Endothelial cell of umbilical vein (primary cell): ENCODE data around the gene MCF2L. TPM values are rescaled to one million over a fixed set of nuclear protein-coding genes. Genes with fewer than 3 reads are reported as not detected.

Experiments used
- BruUV-seq: library from RNA; stranded (reverse); fragments of 400-500 nt; replicated peaks from 2 replicates; lab custom pipeline; 2021; lab: Mats Ljungman, UMichigan
- CTCF ChIA-PET: fragments of 300-600, 350-600 bp; sonication (Branson Sonifier 250); formaldehyde crosslinking; loops from one replicate; lab custom pipeline; 2021; ENCODE audit warnings: antibody characterized with exemption, inconsistent platforms; lab: Charles Lee
- POLR2A ChIA-PET: fragments of 300-600, 350-600 bp; sonication (Branson Sonifier 250); formaldehyde crosslinking; loops from one replicate; lab custom pipeline; 2021; ENCODE audit warnings: antibody characterized with exemption, inconsistent platforms; lab: Charles Lee
- DNase-seq: peaks from one replicate; pipeline ENCODE4 v3.0.0-alpha.2; 2011; ENCODE audit warnings: low read depth, low spot score
- FAIRE-seq: peaks from 2 replicates; lab custom pipeline; 2011; peaks lifted over from hg19 to GRCh38; lab: Jason Lieb, UNC
- H2AFZ ChIP-seq: 2 replicates; pipeline ENCODE4 v1.6.0; 2012; ENCODE audit warnings: low read depth, low read length, control low read depth, inconsistent platforms
- H3K27ac ChIP-seq: 2 replicates; pipeline ENCODE4 v1.5.1; 2011; ENCODE audit warnings: low read depth, mild to moderate bottlenecking, control low read depth, low read length, moderate library complexity; ENCODE audit not compliant: insufficient read depth
- H3K27me3 ChIP-seq, 2 experiments: 2 replicates each; pipeline versions ENCODE4 v1.6.0 to v1.6.1; 2011; ENCODE audit warnings: low read length in 2 of 2, mixed read lengths in 1 of 2; ENCODE audit not compliant: control insufficient read depth in 2 of 2, insufficient read depth in 2 of 2
- H3K36me3 ChIP-seq, 2 experiments: 2 replicates in 1 of 2; 3 replicates in 1 of 2; pipeline ENCODE4 v1.5.1; 2011; ENCODE audit warnings: low read length in 2 of 2, mild to moderate bottlenecking in 1 of 2, moderate library complexity in 1 of 2; ENCODE audit not compliant: control insufficient read depth in 2 of 2, insufficient read depth in 2 of 2; ENCODE audit errors: extremely low read depth in 1 of 2
- H3K4me1 ChIP-seq: 3 replicates; pipeline ENCODE4 v1.5.1; 2011; ENCODE audit warnings: mild to moderate bottlenecking, low read length; ENCODE audit not compliant: control insufficient read depth, insufficient read depth; ENCODE audit errors: extremely low read depth
- H3K4me2 ChIP-seq: 2 replicates; pipeline ENCODE4 v1.6.1; 2011; ENCODE audit warnings: low read length, control low read depth, mixed read lengths; ENCODE audit not compliant: insufficient read depth
- H3K4me3 ChIP-seq, 3 experiments: fragments of 200-600 bp in 1 of 3; sonication (generic), shearing (Covaris generic) in 1 of 3; replicated peaks in 1 of 3; 2 replicates each; pipeline ENCODE4 v1.5.1; 2011 to 2016; ENCODE audit warnings: control low read depth in 3 of 3, low read length in 3 of 3, mild to moderate bottlenecking in 2 of 3, inconsistent platforms in 1 of 3, low read depth in 1 of 3, moderate library complexity in 1 of 3; ENCODE audit not compliant: insufficient read depth in 1 of 3
- H3K79me2 ChIP-seq: 2 replicates; pipeline ENCODE4 v1.6.0; 2012; ENCODE audit warnings: low read length, inconsistent platforms; ENCODE audit not compliant: control insufficient read depth, insufficient read depth
- H3K9ac ChIP-seq: replicated peaks from 2 replicates; pipeline ENCODE3; 2011; ENCODE audit warnings: low read length, control low read depth; ENCODE audit not compliant: insufficient read depth; ENCODE audit errors: extremely low read depth
- H3K9me1 ChIP-seq: replicated peaks from 3 replicates; pipeline ENCODE4 v1.6.0; 2011; ENCODE audit warnings: mild to moderate bottlenecking, low read length; ENCODE audit not compliant: control insufficient read depth, insufficient read depth; ENCODE audit errors: extremely low read depth
- H3K9me3 ChIP-seq: replicated peaks from 2 replicates; pipeline ENCODE4 v1.5.1; 2012; ENCODE audit warnings: low read length, inconsistent platforms; ENCODE audit not compliant: control insufficient read depth, insufficient read depth
- H4K20me1 ChIP-seq: replicated peaks from 2 replicates; pipeline ENCODE3; 2011; ENCODE audit warnings: mild to moderate bottlenecking, low read length; ENCODE audit not compliant: control insufficient read depth, insufficient read depth; ENCODE audit errors: extremely low read depth
- CTCF ChIP-seq, 2 donors: IDR thresholded peaks; 1 replicate in 1 of 2; 2 replicates in 1 of 2; pipeline ENCODE4 v1.5.1; 2011; ENCODE audit warnings: low read length in 2 of 2, mild to moderate bottlenecking in 2 of 2, moderate library complexity in 2 of 2, control low read depth in 1 of 2, inconsistent platforms in 1 of 2, low read depth in 1 of 2; ENCODE audit not compliant: insufficient read depth in 1 of 2; ENCODE audit errors: extremely low read depth in 1 of 2
- EZH2 ChIP-seq: IDR thresholded peaks from 2 replicates; pipeline ENCODE4 v1.6.1; 2012; ENCODE audit warnings: borderline replicate concordance, low read depth, mild to moderate bottlenecking, moderate library complexity, low read length, inconsistent platforms; ENCODE audit not compliant: severe bottlenecking
- FOS ChIP-seq: IDR thresholded peaks from 2 replicates; pipeline ENCODE4 v1.6.1; 2011; ENCODE audit warnings: mild to moderate bottlenecking, low read length, moderate library complexity, borderline replicate concordance; ENCODE audit not compliant: insufficient read depth
- GATA2 ChIP-seq: IDR thresholded peaks from 2 replicates; pipeline ENCODE4 v1.7.0; 2011; ENCODE audit warnings: low read depth, mild to moderate bottlenecking, moderate library complexity, mixed read lengths, low read length; ENCODE audit not compliant: insufficient read length, insufficient read depth
- JUN ChIP-seq: IDR thresholded peaks from 2 replicates; pipeline ENCODE4 v1.6.1; 2011; ENCODE audit warnings: borderline replicate concordance, low read depth; ENCODE audit not compliant: insufficient read length, insufficient read depth
- MAX ChIP-seq: IDR thresholded peaks from 2 replicates; pipeline ENCODE4 v1.6.1; 2011; ENCODE audit not compliant: insufficient read depth, insufficient read length
- MYC ChIP-seq: IDR thresholded peaks from one replicate; pipeline ENCODE4 v1.6.1; 2011; ENCODE audit warnings: mild to moderate bottlenecking, low read depth, low read length
- POLR2A ChIP-seq: IDR thresholded peaks from 2 replicates; pipeline ENCODE4 v1.6.1; 2012; ENCODE audit warnings: low read depth, mild to moderate bottlenecking, control low read depth, low read length
- POLR2AphosphoS5 ChIP-seq: IDR thresholded peaks from 2 replicates; pipeline ENCODE4 v1.6.1; 2012; ENCODE audit warnings: low read depth, mild to moderate bottlenecking, control low read depth, low read length, moderate library complexity; ENCODE audit not compliant: insufficient read depth
- dilution Hi-C: fragments of 300-500 bp; cut with MboI; formaldehyde crosslinking; loops from one replicate; pipeline ENCODE4 v1.15.0; 2019; ENCODE audit warnings: low sequenced_read_pairs; ENCODE audit not compliant: extremely low pct_ligation_motif_present
- intact Hi-C: fragments of 100-400 bp; cut with micrococcal nuclease; formaldehyde crosslinking; loops from one replicate; pipeline ENCODE4 v1.10.0; 2022
- polyA plus RNA-seq, 4 experiments: library from polyadenylated mRNA; depleted of rRNA in 3 of 4; stranded (reverse) in 3 of 4; unstranded in 1 of 4; fragments of >200 nt; gene quantifications; 2 replicates each; pipeline versions ENCODE4 v1.2.1 to v1.2.3, GENCODE V29; 2011 to 2012; ENCODE audit warnings: missing spikeins in 1 of 4
- total RNA-seq: library from RNA; stranded (reverse); gene quantifications from 2 replicates; pipeline ENCODE4 v1.2.3, GENCODE V29; 2021

The MCF2L gene
- total and polyA plus RNA-seq, 2 donors (not counting 3 experiments of a cell fraction or from before 2014, with no cell fraction given), result 0.33 to 0.58 TPM

DNA sequence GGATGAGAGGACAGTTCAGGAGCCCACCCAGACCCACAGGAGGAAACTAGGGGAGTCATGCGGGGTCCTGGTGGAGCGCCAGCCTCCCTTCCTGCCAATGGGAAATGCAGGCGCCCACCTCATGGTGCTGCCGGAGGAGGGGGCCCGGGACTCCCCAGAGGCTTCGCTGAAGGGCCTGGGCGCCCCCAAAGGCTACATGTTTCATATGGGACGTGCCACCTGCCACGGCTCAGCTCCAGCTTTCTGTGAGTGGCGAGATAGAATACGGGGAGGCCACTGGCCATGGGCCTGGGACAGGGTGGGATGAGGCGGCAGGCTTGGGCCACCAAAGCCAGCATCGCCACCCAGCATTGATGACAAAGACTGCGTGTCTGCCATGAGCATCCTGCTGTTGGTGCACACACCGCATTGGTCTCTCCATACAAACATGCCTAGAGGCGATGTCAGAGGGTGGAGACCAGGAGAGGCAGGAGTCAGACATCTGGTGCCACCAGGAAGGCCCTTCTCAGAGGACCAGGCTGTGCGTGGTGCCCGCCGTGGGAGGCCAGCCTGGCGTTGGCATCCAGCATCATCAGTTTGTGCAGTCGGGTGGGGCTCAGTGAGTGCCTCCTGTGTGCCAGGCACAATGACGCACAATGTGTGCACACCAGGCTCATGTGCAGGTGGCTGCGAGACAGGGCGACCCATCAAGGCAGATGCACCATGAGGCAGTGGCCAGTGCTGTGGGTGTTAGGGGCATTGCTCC is 152.3 kb downstream of the MCF2L start:
- no peak overlapping the region for H2AFZ ChIP-seq
- H3K4me1 ChIP-seq, result no peaks in the 10 kb centered on the region
- no peaks in the 10 kb centered on the region for H3K9me3 ChIP-seq
- no peaks in the 10 kb centered on the region for H4K20me1 ChIP-seq
- no peak overlapping the region for H3K27ac ChIP-seq
- CTCF ChIA-PET, result no interaction called here
- no peak overlapping the region for H3K4me3 ChIP-seq
- TF ChIP-seq FOS (no peak), MAX (no peak), CTCF (IDR thresholded peaks at IDR 0.05; ENCODE audit: extremely low read depth in 1 of 2, insufficient read depth in 1 of 2, low read depth in 1 of 2, low read length in 2 of 2) (no peak), JUN (no peak), GATA2 (no peak), MYC (no peak), EZH2 (no peak), POLR2AphosphoS5 (no peak), POLR2A (no peak)
- POLR2A ChIA-PET, result no interaction called here
- intact Hi-C loops, result no loop called here
- no peak overlapping the region for H3K4me2 ChIP-seq
- no peak for DNase-seq
- dilution Hi-C loops, result no loop called here
- FAIRE-seq, result no peak
- H3K27me3 ChIP-seq, result no peaks in the 10 kb centered on the region
- H3K9ac ChIP-seq, result no peak overlapping the region
- no peaks in the 10 kb centered on the region for H3K79me2 ChIP-seq
- H3K9me1 ChIP-seq, result no peaks in the 10 kb centered on the region
- no peaks in the 10 kb centered on the region for H3K36me3 ChIP-seq
- BruUV-seq, result no TSS peak
